ENCODE results near the gene NOX3.

NOX3 gene

DNA sequence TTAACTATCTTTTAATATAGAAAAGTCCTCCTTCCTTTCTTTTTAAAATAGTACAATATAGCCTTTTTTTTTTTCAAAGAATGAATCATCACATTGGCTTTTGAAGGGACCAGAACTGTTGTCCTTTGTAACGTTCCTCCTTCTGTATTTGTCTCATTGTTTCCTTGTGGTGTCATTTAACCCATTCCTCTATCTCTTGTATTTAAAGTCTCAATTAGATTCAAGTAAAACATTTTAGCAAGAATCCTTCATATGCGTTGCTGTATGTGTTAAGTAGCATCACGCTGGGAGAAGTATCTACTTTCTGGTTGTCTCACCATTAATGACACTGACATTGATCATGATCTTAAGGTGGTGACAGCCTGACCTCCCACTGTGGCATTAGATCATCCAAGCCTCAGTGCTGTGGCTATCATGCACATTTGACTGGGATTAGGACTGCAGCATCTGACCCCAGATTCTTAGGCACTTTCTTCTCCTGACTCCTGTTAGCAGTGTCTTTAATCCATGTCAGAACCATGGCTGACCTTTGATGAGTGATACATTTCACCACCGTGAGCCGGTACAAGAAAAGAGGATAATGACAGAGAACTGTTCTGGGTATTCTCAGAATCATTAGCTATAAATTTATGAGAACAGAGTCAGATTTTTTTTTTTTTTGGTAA lies 73.8 kb downstream of the NOX3 start:
- TF ChIP-seq, protein P1, sequence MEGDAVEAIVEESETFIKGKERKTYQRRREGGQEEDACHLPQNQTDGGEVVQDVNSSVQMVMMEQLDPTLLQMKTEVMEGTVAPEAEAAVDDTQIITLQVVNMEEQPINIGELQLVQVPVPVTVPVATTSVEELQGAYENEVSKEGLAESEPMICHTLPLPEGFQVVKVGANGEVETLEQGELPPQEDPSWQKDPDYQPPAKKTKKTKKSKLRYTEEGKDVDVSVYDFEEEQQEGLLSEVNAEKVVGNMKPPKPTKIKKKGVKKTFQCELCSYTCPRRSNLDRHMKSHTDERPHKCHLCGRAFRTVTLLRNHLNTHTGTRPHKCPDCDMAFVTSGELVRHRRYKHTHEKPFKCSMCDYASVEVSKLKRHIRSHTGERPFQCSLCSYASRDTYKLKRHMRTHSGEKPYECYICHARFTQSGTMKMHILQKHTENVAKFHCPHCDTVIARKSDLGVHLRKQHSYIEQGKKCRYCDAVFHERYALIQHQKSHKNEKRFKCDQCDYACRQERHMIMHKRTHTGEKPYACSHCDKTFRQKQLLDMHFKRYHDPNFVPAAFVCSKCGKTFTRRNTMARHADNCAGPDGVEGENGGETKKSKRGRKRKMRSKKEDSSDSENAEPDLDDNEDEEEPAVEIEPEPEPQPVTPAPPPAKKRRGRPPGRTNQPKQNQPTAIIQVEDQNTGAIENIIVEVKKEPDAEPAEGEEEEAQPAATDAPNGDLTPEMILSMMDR (IDR thresholded peaks at IDR 0.05; ENCODE audit: borderline replicate concordance, control extremely low read depth, extremely low read depth, insufficient read depth, missing control alignments): no peak
- no peak for DNase-seq (ENCODE audit: low spot score)
- in situ Hi-C loops (cut with MboI; ENCODE audit: low sequenced_read_pairs, unreplicated experiment): no loop called here

DNA sequence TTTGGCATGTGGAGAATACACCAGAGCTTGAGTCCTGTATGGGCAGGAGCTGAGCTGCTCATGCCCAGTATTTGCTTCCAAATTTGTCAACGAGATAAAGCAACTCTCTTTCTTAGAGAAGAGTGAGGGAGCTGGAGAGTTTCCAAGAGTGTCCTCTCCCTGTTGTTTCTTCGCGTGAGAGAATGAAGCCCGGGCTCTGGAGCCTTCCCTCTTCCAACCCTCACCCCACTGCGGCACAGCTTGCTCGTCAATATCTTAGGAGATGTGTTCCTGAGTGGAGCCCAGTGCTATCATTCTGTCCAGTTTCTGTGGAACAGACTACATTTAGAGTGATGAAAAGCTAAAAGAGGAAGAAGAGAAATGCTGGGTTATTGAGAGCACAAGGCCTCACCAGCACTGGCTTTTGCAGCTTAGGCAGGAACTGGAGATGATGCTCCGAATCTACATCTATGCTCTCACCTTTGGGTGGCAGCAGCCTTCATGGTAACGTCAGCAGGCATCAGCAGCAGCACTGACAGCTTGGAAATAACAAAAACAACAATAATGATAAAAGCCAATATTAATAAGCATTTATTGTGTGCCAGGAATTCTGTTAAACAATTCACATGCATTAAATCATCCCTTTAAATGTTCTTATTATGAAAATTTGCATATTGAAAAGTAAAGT lies 74.8 kb downstream of the NOX3 start:
- in situ Hi-C loops (cut with MboI; ENCODE audit: low sequenced_read_pairs, unreplicated experiment): no loop called here
- TF ChIP-seq, protein P1 (IDR thresholded peaks at IDR 0.05; ENCODE audit: borderline replicate concordance, control extremely low read depth, extremely low read depth, insufficient read depth, missing control alignments): no peak
- DNase-seq (ENCODE audit: low spot score): no peak

DNA sequence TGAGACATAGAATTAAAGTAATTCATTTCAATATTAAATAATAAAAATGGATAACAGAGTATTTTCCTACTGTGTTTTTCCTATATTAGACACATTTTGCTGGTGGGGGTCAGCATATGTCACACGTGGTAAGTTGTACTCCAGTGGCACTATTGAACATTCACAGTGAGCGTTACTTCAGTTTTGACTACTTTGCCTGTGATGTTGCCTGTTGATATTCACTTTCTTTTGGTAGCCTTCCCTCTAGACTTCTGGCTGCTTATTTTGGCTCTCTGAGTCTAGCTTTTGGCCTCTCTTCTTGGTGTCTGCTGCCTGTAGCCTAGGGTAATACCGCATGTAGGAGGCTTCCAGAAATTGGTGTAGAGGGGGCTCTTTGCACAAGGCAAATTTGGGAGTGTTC lies 76.9 kb downstream of the NOX3 start:
- in situ Hi-C loops (cut with MboI; ENCODE audit: low sequenced_read_pairs, unreplicated experiment): no loop called here
- no peak for DNase-seq (ENCODE audit: low spot score)
- TF ChIP-seq, protein P1 (IDR thresholded peaks at IDR 0.05; ENCODE audit: borderline replicate concordance, control extremely low read depth, extremely low read depth, insufficient read depth, missing control alignments): no peak

DNA sequence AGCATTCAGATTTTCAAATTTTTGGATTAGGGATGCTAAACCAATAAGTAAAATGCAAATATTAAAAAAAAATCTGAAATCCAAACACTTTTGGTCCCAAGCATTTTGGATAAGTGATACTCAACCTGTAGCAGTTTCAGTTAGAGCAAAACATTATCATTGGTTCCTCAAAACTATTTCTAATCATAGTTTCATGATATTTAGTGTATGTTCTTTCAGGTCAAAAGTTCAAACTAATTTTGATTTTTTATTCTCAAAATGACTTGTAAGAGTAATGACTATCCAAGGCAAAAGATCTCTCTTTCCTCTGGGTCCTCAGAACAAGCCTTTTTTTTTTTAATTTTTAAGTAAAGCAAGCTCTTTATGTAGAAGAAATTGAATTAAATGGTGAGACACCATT lies 77.4 kb downstream of the NOX3 start:
- DNase-seq (ENCODE audit: low spot score): peak; percentile 21
- in situ Hi-C loops (cut with MboI; ENCODE audit: low sequenced_read_pairs, unreplicated experiment): no loop called here
- TF ChIP-seq, protein P1 (IDR thresholded peaks at IDR 0.05; ENCODE audit: borderline replicate concordance, control extremely low read depth, extremely low read depth, insufficient read depth, missing control alignments): no peak

DNA sequence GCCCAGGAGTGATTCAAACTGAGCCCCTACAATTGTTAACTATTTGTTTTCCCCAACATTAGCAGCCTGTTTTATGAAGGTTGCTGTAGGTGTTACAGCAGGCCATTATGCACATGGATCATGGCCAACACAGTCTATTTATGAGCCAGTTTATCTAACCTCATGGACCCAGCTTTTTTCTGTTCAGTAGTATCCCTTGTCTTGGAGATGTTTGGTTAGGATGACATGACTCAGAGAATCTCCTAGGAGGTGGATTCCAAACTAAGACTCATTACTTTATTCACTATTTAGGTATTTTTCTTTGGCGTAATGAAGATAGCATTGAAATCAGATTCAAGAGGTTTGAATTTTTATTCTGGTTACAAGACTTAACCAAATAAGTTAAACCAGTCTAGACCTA lies 78.6 kb downstream of the NOX3 start:
- TF ChIP-seq, protein P1 (IDR thresholded peaks at IDR 0.05; ENCODE audit: borderline replicate concordance, control extremely low read depth, extremely low read depth, insufficient read depth, missing control alignments): no peak
- in situ Hi-C loops (cut with MboI; ENCODE audit: low sequenced_read_pairs, unreplicated experiment): no loop called here
- no peak for DNase-seq (ENCODE audit: low spot score)

DNA sequence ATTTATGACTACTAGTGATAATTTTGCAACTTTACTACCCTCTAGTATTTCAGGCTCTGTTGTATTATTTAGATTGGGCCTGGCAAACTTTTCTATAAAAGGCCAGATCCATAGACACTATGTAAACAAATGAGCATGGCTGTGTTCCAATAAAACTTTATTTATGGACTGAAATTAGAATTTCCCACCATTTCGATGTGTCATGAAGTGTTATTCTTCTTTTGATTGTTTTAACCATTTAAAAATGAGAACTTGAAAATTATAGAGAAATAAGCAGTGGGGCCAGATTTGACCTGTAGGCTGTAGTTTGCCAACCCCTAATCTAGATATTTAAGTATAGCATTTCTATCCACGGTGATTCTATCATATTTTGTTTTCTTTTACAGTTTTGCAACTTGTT lies 79.8 kb downstream of the NOX3 start:
- no peak for DNase-seq (ENCODE audit: low spot score)
- TF ChIP-seq, protein P1 (IDR thresholded peaks at IDR 0.05; ENCODE audit: borderline replicate concordance, control extremely low read depth, extremely low read depth, insufficient read depth, missing control alignments): no peak

More for the DNA sequence above, 79.8 kb downstream of the NOX3 start:
- in situ Hi-C loops (cut with MboI; ENCODE audit: low sequenced_read_pairs, unreplicated experiment): no loop called here
